NCI-H146 treated with DMSO at 0.1 percent for 48 hours (cell line): Measurements from ENCODE around the gene GCSAML.
"Not testable (repeated sequence)": the region's sequence is repeated elsewhere in the genome, so short reads cannot be mapped to it uniquely, and the experiment has no call there.

Experiments used
- DNase-seq: peaks from one replicate; lab custom pipeline; 2025; ENCODE audit not compliant: unreplicated experiment; lab: John Stamatoyannopoulos, UW

GCSAML gene

DNA sequence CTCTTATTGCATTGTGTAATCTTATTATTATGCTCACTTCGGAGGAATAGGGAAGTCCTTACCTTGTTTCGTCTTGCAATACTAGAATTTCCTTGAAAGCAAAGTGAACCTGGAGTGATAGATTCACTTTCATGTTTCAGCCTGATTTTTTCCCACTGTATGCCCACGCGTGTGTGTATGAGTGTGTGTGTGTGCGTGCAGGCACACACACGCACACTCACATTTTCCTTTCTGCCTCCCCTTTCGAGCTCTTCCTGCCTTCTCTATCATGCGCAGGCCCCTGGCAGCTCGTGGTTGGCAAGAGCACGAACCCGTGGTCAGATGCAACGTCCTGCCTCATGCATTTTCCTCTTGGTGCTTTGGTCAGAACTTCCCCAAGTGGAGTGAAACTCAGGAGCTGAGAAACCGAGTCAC lies at the start of gene GCSAML:
Gene GCSAML, plus strand, starts transcription at position 366 of the 414 bp plus-strand sequence. CDS start 58 bp downstream, outside the sequence.
- DNase-seq = no peak

DNA sequence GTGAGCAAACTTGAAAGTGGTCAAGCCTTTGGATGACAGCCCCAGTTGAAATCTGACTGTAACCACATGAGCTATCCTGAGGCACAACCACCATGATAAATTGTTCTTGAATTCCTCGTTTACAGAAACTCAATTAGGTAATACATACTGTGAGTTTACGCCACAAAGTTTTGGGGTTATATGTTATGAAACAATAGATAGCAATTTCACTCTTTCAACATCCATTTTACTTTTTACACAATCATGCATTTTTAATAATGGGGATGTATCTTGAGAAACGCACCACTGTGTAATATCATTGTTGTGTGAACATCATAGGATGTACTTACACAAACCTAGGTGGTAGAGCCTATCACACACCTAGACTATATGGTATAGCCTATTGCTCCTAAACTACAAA lies 48.1 kb upstream of the GCSAML start:
- DNase-seq = no peak

DNA sequence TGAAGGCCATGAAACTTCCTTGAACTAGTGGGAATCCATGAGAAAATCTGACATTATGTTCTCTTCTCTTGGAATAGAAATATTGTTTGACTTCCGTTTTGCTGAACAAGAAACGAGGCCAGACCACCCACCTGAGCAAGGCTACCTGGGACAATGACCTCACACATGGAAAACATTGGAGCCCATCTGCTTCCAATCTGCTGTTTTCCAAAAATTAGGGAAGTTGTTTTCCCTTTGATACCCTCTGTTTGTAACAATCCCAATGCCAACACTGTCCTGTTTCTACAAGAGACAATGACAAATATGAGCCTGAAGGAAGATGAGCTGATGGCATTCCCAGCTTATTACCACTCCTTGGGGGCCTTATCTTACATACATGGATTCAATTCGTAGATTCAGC lies 42.1 kb upstream of the GCSAML start:
- DNase-seq = no peak

DNA sequence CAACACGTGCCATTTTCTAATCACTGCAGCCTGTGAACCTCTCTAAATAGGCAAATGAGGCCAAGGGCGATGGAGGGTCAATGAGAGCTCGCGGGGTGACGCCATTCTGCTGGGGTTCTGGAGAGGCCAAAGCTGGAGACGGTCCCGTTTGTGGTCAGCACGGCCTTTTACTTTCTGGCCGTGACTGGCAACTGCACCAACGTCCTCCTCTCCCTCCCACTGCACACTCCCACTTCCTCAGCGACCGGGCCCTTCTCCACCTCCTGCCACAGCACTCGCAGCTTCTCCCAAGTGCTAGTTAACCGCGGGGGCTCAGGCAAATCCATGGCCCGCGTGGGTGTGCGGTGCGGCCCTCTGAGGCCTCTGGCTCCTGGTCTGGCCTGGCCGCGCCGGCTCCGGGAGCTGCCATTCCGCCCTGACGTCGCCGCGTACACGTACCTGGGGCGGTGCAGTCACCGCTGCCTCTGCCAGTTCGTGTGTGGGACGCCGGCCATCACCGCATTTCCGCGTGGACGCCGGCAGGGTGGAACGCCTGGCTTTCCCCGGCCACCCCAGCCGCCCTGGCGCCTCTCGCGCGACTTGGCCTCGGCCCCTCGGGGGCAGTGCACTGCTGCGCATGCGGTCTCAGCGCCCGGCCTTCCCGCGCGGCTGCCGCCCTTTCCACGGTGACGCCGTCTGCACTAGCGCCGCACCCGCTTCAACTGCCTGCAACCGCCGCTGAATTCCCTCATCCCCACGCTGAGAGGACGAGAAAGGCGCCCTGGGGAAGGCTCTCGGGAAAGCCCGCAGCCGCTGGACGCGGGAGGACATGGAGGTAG lies 30.9 kb upstream of the GCSAML start:
- DNase-seq = no peak

GRCh38 chr1:247518613-247518891 lies 30.4 kb upstream of the GCSAML start:
- DNase-seq = no peak

DNA sequence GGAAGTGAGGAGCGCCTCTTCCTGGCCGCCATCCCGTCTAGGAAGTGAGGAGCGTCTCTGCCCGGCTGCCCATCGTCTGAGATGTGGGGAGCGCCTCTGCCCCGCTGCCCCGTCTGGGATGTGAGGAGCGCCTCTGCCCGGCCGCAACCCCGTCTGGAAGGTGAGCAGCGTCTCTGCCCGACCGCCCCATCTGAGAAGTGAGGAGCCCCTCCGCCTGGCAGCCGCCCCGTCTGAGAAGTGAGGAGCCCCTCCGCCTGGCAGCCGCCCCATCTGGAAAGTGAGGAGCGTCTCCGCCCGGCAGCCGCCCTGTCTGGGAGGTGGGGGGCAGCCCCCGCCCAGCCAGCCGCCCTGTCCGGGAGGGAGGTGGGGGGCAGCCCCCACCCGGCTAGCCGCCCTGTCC lies 27.0 kb upstream of the GCSAML start:
- not testable (repeated sequence) for DNase-seq

GRCh38 chr1:247528812-247529474 lies 20.0 kb upstream of the GCSAML start:
- no peak for DNase-seq

DNA sequence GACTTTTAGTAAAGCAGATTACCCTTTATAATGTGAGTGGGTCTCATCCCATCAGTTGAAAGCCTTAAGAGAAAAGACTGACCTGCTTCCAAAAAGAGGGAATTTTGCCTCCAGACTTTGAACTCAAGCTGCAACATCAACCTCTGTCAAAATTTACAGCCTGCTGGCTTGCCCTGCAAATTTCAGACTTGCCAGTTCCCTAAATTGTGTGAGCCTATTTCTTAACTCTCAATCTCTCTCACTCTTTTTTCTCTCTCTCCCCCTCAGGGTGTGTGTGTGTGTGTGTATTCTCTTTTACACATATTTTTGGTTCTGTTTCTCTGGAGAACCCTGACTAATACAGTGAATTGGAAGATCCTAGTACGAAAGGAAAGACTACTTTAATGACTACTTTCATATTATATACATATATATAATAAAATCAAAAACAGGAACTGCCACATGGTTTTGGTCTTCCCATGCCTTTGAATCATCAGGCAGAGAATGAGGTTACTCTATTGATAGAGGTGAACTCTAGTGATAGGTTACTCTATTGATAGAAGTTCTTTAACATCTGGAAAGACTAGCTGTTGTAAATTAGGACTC lies 19.1 kb upstream of the GCSAML start:
- DNase-seq = no peak

GRCh38 chr1:247530785-247531184 lies 18.1 kb upstream of the GCSAML start:
- no peak for DNase-seq

DNA sequence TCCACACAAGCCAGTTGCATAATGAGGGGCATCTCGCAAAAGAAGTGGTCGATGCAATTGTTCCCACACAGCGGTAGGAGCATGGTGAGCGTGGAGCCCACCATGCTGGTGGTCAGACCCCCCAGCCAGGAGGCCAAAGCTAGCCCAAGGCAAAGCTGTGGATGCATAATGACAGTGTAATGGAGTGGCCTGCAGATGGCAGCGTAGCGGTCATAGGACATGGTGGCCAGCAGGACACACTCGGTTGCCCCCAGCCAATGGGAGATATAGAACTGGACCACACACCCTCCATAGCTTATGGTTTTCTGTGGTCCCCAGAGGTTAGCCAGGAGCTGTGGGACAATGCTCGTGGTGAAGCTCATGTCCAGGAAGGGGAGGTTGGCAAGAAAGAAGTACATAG lies 17.0 kb upstream of the GCSAML start:
- no peak for DNase-seq

GRCh38 chr1:247535402-247535801 lies 13.5 kb upstream of the GCSAML start:
- DNase-seq = no peak

GRCh38 chr1:247536340-247536739 lies 12.6 kb upstream of the GCSAML start, which contains the start of gene OR2C3:
TSS of gene OR2C3 (minus strand) at chr1:247536440. CDS start at chr1:247532511, 3,929 bp downstream.
- no peak for DNase-seq

GRCh38 chr1:247538561-247538960 lies 10.4 kb upstream of the GCSAML start:
- DNase-seq = no peak

DNA sequence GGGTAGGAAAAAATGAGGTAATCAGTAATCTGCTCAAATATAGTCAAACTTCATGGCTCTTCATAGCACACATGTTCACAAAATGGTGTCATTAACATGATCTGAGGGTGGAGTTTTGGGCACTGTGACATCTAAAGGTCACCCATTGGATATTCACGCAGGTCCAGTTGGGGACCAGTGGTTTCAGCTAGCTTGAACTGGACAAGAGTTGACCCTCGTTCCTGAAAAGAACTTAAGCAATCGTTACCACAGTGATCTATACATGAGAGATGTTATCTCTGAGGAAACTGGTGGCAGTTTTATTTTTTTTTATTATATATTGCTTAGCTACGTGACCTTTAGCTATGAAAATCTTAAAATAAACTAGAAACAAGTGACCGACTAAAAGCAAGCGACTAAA lies 9.7 kb upstream of the GCSAML start:
- DNase-seq = no peak

- DNase-seq = no peak
Observed at GRCh38 chr1:247540581-247540980, 8.4 kb upstream of the GCSAML start.

DNA sequence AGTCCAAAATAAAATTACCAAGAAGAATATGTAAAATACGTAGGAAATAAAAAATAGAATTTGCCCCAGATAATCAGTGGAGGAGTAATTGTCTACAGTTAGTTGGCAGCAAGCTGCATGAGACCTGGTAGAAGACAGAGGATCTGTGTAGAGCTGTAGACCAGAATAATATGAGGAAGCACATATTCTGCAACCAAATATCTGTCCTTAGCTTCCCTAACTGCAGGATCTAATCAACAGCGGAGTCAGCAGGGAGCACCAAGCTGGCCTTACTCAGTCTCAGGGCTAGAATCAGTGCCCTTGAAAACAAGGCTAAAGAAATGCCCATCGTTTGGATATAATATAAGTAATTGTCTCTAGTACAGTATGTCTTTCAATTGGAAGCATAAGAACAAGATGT lies 6.1 kb upstream of the GCSAML start:
- no peak for DNase-seq

- no peak for DNase-seq
Observed at GRCh38 chr1:247548092-247548491, 842 bp upstream of the GCSAML start.

DNA sequence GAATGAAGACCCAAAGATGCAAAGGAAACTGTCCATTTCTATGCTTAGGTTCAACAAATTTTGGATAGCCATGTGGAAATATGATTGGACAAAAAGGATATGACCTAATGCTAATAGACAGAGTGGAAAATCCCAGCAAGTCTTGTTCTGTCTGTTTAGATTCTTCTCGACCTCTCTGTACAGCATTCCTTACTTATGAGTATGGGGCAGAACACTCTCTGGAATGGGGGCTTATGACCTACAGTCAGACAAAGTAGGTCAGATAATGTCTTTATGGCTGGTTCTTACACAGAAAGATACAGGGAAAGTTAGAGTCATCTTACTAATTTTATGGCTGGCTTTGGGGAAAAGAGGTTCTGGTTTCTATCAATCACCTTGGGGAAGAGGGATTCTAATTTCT lies 2.8 kb downstream of the GCSAML start:
- DNase-seq = no peak

DNA sequence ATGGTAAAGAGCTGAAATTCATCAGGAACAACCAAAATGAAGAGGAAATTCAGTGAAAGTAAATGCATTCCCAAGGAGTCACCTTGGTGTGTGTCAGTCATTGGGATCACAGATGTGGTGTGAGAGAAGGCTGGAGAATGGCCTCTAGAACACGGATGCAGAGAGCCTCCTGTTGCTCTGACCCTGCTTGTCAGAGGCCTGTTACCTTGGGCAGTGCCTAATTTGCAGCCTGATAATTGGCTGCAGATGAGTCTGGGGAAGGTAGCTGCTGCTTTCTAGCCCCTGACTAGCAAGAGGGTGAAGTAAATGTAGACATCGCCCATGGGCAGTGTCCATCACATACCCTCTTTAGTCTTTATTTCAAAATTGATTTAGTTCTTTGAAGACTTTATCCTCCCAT lies 3.3 kb downstream of the GCSAML start:
- no peak for DNase-seq

- DNase-seq = no peak
Observed at GRCh38 chr1:247557926-247558674, 9.2 kb downstream of the GCSAML start.

DNA sequence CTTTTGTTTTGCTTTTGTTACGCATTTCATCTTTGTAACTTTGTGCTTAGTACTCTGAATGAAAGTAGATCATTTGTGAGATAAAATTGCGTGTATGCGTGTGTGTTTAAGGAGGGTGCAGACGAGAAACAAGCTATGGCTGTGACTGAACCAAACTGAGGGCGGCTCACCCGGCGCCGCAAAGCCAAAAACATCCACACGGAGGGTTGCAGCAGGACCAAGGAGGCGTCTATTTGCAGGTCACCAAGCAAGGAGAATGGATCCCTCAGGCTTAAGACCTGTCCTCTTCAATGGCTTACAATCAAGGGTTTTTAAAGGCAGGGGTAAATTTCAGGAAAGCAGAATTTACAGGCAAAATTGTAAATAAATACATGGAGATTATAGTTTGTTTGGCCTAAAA lies 12.8 kb downstream of the GCSAML start:
- no peak for DNase-seq

DNA sequence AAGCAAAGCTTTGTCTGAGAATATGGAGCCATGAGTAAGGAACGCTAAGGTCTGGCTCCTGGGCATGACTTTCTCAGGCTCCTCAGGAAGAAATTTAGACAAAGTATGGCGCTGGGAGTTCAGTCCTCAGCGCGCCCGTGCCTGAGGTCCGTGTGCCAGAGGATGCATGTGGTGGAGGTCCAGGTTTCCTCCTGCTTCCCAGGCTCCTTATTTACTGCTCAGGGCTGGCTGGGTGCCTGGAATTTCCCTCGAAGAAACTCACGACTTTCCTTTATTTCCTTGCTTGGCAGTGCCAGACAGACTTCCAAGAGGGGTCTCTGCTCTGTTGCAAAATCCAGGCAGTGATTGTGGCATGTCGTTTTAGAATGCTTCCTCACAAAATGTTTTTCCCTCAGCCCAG lies 13.3 kb downstream of the GCSAML start:
- DNase-seq = no peak
